Umbilical cord (tissue), 2 donors: ENCODE measurements around the gene RADIL. TPM values are rescaled to one million over a fixed set of nuclear protein-coding genes. Genes with fewer than 3 reads are reported as not detected.
A peak's percentile ranks its signal among the peaks of the same experiment; 100 is the strongest.
"Not testable (repeated sequence)": the region's sequence is repeated elsewhere in the genome, so short reads cannot be mapped to it uniquely, and the experiment has no call there.

Experiments
- DNase-seq: peaks from one replicate; pipeline ENCODE4 v3.0.0-alpha.2; 2015; ENCODE audit warnings: low spot score
- total RNA-seq: library from RNA; depleted of rRNA; stranded (reverse); fragments of >200 nt; gene quantifications from one replicate; pipeline ENCODE4 v1.2.3, GENCODE V29; 2014; ENCODE audit warnings: low replicate concordance; ENCODE audit not compliant: insufficient read depth

The RADIL gene
- total RNA-seq, 1 donor from 2014 or later = 1.2 TPM

DNA sequence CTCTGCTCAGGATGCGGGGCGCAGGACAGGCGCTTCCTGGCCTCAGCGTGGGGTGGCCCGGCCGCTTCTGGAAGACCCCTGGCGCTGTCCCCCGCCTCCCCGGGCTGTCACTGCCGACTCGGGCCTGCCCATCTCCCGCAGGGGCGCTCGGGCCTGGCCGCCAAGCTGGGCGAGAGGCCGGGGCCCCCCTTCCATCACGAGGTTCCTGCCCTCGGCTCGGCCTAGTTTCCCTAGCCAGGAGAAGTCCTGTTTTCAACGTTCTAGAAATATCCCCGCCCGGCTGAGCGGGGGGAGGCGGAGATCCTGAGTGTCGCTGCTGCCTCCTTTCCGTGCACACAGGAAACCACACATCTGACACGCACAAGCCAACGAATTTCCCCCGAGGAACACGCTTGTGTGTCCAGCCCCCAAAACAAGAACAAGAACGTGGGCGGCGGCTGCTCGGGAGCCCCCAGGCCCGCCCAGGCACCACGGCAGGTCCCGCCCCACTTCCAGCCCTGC, 74.4 kb downstream of the RADIL start:
- DNase-seq = no peak

DNA sequence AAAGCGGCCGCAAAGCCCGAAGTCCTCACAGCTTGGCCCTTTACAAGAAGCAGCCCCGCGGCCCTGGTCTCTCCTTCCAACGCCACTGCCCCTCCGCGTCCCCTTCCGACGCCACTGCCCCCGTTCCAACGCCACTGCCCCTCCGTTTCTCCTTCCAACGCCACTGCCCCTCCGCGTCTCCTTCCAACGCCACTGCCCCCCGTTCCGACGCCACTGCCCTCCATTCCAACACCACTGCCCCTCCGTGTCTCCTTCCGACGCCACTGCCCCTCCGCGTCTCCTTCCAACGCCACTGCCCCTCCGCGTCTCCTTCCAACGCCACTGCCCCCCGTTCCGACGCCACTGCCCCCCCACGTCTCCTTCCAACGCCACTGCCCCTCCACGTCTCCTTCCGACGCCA, 75.0 kb downstream of the RADIL start:
- DNase-seq = no peak

DNA sequence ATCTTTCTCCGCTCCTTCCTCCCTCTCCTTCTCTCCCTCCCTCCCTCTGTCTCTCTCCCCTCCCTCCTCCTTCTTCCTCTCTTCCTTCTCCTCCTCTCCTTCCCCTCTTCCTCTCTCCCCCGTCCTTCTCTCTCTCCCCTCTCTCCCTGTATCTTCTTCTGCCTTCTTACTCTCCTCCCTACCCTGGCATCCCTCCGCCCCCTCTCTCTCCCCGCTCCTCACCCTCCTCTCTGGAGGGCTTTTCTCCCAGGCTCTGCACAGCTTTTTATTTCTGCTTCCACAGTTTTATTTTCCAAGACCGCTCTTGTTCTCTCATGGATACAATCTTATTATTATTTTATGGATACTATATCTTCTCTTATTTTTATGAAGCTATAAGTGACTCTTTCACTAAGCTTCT, 75.5 kb downstream of the RADIL start:
- DNase-seq = peak; percentile 39

DNA sequence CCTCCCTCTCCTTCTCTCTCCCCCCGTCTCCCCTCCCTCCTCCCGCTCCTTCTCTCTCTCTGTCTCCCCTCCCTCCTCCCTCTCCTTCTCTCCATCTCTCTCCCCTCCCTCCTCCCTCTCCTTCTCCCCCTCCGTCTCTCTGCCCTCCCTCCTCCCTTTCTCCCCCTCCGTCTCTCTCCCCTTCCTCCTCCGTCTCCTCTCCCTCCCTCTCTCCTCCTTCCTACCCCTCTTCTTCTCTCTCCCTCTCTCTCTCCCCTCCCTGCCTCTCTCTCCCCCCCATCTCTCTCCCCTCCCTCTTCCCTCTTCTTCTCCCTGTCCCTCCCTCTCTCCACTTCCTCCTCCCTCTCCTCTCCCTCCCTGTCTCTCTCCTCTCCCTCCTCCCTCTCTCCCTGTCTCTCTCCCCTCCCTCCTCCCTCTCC, 75.9 kb downstream of the RADIL start:
- no peak for DNase-seq

DNA sequence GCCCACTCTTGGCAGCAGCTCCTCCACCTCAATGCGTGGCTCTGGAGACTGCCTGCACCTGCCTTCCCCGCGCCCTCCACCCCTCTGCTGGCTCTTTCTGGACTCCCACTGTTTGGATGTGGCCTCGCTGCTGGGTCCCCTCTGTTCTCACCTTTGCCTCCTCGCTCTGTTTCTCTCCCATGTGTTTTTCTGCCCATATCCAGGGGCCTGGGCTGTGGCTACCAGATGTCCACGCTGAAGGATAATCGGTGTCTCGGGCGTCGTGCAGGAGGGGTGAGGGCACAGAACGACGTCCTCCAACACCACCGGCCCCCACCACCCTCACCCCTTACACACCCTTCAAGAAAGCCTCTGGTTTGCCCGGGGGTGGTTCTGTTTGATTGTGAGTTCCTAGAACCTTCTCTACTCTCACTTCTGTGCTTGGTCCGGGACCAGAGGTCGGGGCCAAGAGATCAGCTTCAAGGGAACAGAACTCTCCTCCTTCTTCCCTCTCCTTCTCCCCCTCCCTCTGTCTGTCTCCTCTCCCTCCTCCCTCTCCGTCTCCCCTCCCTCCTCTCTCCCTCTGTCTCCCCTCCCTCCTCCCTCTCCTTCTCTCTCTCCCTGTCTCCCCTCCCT, 76.4 kb downstream of the RADIL start:
- no peak for DNase-seq

DNA sequence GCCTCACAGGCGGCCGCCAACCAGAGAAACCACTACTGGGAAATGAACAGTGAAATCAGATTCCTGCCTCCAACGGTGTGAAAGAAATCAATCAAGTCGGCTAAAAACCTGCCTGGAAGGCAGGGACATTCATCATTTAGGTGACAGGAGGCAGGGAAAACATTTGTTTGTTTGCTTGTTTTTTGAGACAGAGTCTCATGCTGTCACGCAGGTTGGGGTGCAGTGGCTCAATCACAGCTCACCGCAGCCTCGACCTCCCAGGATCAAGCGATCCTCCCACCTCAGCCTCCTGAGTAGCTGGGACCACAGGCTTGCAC, 77.6 kb downstream of the RADIL start:
- DNase-seq = no peak

DNA sequence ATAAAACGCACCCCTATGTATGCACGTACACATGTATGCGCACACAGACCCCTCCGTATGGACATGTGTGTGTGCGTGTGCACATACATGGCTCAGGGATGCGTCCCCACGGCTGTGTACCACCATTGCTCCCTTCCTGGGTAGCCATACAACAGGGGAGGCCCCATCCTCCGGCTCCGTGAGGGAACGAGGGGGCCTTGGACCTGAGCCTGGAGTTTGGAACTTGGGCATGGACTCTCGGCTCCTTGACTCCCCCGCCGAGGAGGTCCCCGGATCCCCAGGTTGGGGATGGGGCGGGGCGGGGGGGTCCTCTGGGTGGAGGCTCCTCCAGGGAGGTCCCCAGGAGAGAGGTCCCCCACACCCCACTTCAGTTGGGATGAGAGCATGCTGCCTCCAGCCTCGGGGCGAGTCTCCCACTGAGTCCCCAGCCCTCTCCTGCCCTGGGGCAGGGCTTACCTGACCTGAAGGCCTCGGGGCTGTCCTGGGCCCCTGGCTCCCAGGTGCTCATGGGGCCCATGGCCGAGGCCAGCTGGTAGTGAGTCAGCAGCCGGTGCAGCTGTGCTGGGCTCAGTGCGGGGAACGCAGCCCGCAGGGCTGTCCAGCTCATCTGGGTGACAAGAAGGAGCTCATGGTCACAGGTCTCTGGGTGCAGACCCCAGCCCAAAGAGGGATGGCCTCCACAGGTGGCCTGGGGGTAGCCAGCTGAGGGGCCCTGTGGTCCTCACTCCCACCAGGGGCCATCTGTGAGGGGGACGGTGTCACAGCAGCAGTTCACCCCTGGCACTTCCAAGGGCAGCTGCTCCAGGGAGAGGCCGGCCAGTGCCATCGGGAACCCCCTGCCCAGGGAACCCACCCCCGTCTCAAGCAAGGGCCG, 78.2 kb downstream of the RADIL start:
- DNase-seq = no peak

DNA sequence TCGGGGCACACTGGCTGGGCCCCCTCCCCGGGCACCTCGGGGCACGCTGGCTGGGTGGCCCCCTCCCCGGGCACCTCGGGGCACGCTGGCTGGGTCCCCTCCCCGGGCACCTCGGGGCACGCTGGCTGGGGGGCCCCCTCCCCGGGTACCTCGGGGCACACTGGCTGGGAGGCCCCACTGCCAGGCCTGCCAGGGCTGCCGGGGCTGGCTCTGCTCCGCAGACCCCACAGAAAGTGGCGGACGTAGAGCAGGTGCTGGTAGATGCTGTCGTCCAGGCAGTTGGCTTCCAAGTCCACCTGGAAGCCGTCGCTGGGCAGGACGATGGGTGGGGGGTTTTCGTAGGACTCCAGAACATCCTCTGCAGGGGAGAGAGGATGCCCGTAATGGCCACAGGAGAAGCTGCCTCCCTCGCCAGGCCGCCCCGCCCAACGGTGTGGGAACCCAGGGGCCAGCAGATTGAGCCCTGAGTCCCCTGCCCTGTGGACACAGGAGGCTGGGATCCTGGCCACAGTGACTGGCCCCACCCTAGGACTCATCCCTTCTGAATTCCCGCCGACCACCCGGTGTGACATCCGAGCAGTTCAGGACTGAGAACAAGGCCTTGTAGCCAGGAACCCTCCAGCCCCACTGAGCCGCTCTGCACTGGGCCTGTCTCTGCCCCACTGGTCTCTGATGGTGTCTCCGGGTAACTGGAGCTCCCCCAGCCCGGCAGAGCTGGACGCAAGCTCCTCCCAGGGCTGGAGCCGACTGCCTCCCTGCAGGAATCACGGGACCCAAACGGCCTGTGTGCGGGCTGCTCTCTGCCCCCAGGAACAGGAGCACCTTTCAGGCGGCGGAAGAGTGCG, 79.9 kb downstream of the RADIL start:
- no peak for DNase-seq

DNA sequence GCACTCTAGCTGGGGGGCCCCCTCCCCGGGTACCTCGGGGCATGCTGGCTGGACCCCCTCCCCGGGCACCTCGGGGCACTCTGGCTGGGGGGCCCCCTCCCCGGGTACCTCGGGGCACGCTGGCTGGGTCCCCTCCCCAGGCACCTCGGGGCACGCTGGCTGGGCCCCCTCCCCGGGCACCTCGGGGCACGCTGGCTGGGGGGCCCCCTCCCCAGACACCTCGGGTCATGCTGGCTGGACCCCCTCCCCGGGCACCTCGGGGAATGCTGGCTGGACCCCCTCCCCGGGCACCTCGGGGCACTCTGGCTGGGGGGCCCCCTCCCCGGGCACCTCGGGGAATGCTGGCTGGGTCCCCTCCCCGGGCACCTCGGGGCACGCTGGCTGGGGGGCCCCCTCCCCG, 80.9 kb downstream of the RADIL start:
- not testable (repeated sequence) for DNase-seq

DNA sequence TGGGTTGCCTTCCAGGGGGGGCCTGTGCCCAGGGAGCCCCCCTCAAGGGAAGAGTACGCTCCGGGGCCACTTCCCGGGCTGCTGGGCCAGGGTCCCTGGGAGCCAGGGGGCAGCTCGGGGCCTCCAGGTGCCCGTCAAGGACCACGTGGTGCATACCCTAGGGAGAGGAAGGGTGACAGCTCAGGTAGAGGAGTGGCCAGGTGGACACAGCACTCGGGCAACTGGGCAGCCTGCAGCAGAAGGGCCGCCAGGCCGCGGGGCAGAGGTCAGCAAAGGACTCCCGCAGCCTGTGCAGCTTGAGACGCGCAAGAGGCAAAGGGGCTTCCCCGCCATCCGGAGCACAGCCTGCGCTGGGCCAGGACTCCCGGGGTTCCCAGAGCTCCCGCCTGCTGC, 81.7 kb downstream of the RADIL start:
- no peak for DNase-seq

DNA sequence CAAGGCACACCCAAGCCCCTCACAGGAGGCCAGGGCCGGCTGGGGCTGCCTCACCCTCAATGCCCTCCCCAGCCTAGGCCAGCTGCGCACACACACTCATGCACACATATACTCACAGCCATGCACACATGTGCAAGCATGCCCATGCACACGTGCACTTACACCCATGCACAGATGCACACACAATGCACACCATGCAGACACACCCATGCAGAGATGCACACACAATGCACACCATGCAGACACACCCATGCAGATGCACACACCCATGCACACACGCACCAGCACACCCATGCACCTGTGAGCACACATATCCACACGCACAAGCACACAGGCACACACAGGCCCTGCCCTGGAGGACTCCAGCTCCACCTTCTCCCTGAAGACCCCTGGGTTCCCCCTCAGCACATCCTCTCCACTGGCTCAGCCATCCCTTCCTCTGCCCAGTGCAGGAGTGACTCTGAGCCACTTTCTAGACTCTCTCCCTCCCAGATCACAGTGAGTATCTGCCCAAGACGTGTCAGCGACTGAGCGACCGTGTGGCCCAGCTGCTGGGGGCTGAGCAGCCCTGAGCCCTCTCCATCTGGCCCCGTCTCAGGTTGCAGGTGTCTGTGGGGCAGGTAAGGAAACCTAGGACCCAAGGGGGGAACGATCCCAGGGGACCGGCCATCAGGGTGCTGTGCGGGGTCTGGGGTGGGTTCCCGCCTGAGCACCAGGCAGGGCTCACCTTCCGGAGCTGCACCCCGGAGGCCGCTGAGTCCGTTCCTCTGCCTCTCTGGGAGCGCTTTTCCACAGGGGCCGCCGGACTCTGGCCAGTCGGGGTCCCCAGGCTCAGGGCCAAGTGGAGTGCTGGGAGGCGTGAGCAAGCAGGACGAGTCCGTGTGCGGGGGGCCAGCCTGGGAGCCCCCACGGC, 82.3 kb downstream of the RADIL start:
- no peak for DNase-seq

DNA sequence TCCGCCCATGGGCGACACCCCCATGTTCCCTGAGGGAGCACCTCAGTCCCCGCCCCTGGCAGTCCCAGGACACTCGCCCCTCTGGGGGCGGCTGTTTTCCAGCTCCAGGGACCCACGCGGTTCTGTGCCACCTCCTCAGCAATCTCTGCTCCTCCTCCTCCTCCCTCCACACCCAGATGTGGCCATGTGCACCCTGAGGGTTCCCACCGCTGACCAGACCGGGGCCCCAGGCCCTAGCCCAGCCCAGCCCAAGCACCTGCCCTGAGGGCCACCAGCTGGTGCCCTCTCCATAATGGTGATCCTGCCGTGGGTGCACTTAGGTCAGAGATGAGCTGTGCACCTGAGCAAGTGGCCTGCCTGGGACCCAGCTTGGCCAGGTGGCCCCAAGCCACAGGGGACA, 83.0 kb downstream of the RADIL start:
- DNase-seq = no peak

DNA sequence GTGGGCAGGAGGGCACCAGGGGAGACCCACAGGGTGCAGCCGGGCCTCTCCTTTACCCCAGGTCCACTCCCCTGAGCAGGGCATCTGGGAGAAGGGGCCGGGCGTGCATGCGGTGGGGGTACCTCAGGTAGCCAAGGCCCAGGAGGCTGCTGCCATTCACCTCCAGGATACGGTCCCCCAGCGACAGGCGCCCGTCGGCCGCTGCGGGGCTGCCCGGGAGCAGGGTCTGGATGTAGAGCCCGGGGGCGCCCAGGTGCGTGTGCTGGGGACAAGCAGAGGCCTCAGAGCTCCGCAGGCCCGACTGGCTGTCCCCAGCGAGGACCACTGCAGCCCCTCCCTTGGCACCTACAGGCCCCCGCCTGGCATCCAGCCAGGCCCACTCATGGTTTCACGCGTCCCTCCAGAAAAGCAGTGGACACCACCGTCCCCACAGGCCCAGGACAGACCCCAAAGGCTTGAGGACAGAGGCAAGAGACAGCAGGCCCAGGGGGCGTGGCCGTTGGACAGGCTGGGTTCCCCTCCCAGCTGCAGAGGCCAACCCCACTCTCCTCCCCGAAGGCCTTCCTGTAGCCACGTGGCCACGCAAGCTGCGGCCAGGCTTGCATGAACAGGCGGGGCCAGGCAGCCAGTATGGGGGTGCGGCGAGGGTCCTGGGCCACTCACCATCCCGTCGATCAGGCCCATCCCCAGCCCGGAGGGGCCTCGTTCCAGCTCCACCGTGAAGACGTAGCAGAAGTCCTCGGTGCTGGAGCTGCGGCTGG, 83.8 kb downstream of the RADIL start:
- peak; percentile 22 for DNase-seq

DNA sequence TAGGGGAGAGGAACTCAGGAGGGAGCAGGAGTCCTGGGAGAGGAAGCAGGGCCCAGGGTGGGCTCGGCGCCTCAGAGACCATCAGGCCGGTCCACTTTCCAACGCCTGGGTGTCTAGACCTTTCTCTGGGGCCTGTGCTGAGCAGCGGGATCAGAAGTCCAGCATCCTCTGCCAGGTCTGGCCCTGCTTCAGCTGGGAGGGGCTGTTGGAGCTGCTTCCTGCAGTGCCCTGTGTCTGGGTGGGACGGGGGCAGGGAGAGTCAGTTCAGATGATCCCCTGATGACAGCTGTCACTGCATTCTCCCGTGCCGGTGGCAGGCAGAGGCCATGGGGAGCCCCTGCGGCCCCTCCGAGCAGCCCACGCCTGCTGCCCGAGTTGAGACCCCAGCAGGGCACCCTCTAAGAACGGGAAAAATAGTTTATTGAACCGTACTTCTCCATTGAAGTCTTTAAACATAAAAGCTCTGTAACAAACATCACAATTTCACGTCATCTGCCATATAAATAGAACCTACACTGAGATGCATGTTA, 84.7 kb downstream of the RADIL start:
- DNase-seq = no peak

DNA sequence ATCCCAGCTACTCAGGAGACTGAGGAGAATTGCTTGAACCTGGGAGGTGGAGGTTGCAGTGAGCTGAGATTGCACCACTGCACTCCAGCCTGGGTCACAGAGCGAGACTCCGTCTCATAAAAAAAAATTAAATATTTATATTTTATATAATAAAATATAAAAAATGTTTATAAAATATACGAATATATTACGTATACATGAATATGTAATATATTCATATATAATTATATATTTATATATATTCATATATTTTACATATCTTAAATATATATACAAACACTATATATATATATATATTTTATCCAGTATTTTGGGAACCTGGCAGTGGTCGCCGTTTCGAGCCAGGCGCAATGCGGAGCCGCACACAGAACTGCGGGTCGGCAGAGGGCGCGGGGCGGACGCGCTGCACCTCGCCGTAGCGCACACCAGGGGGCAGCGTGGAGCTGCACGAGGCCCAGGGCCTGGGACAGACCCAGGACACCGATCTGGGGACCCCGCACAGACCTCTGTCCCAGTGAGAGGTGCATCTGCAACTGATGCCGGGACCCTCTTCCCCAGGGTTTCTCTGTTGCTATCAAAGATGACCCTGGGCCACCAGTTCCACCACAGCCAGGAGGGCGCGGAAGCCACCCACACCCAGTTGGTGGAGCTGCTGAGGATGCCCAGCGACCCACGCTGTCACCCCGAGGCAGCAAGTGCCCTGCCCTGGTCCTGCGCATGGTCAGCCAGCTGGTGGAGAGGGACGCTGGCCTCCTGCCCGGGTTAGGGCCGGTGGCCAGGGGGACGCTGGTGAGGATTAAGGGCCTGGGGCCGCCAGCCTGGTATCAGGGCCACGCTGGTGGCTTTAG, 85.4 kb downstream of the RADIL start:
- DNase-seq = no peak

DNA sequence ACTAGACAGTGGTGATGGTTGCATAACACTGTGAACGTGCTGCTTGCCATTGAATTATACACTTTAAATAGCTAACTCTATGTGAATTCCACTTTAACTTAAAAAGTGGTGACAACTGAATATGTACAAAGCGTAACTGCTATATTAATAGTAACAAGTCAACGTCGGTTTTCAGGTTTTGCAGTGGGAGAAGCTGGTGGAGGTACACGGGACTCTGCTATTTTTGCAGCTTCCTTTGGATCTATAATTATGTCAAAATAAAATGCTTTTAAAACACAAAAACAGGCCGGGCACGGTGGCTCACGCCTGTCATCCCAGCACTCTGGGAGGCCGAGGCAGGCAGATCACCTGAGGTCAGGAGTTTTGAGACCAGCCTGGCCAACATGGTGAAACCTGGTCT, 87.1 kb downstream of the RADIL start:
- DNase-seq = no peak

DNA sequence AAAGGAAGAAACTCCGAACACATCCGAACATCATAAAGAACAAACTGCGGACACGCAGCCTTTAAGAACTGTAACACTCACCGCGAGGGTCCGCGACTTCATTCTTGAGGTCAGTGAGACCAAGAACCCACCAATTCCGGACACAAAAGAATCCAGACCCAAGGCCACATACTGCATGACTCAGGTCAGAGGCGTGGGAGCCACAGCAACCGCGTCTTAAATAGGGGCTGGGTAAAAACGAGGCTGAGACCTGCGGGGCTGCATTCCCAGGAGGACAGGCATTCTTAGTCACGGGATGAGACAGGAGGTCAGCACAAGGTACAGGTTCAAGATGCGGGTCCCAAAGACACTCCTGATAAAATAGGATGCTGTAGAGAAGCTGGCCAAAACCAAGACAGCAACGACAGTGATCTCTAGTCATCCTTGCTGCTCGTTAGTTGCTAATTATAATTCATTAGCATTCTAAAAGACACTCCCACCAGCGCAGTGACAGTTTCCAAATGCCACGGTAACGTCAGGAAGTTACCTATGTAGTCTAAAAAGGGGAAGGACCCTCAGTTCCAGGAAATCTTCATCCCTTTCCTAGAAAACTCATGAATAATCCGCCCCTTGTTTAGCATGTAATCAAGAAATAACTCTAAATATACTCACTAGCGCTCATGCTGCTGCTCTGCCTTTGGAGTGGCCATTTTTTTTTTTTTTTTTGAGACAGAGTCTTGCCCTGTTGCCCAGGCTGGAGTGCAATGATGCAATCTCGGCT, 88.7 kb downstream of the RADIL start:
- DNase-seq = no peak

DNA sequence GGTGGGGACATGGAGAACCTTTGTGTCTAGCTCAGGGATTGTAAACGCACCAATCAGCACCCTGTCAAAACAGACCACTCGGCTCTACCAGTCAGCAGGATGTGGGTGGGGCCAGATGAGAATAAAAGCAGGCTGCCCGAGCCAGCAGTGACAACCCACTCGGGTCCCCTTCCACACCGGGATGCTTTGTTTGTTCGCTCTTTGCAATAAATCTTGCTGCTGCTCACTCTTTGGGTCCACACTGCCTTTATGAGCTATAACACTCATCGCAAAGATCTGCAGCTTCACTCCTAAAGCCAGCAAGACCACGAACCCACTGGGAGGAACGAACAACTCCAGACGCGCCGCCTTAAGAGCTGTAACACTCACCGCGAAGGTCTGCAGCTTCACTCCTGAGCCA, 89.3 kb downstream of the RADIL start:
- DNase-seq = not testable (repeated sequence)
